Smooth muscle cell (in vitro differentiated cells): ENCODE data around the gene INO80B. TPM values are rescaled to one million over a fixed set of nuclear protein-coding genes. Genes with fewer than 3 reads are reported as not detected.

Experiments
- DNase-seq: peaks from one replicate; lab custom pipeline; 2025; ENCODE audit not compliant: unreplicated experiment; lab: John Stamatoyannopoulos, UW
- H2AFZ ChIP-seq: fragments of 200-600 bp; sonication (generic); 2 replicates; pipeline ENCODE4 v1.6.0; 2016; ENCODE audit warnings: antibody characterized with exemption, low read depth, mild to moderate bottlenecking
- H3F3A ChIP-seq: fragments of 200-600 bp; sonication (generic); 2 replicates; pipeline ENCODE4 v1.6.0; 2017; ENCODE audit warnings: antibody characterized with exemption, low read depth
- H3K27ac ChIP-seq: fragments of 200-600 bp; sonication (generic); 2 replicates; pipeline ENCODE4 v1.5.1; 2016; ENCODE audit warnings: low read depth, mild to moderate bottlenecking
- H3K27me3 ChIP-seq: fragments of 200-600 bp; sonication (generic); 2 replicates; pipeline ENCODE4 v1.6.1; 2016; ENCODE audit warnings: low read depth, mild to moderate bottlenecking
- H3K36me3 ChIP-seq: fragments of 200-600 bp; sonication (generic); 2 replicates; pipeline ENCODE4 v1.5.1; 2016; ENCODE audit warnings: low read depth
- H3K4me1 ChIP-seq: fragments of 200-600 bp; sonication (generic); 2 replicates; pipeline ENCODE4 v1.5.1; 2016; ENCODE audit warnings: low read depth
- H3K4me2 ChIP-seq: fragments of 200-600 bp; sonication (generic); 2 replicates; pipeline ENCODE4 v1.6.0; 2016; ENCODE audit warnings: mild to moderate bottlenecking
- H3K4me3 ChIP-seq: fragments of 200-600 bp; sonication (generic); 2 replicates; pipeline ENCODE4 v1.5.1; 2016; ENCODE audit warnings: mild to moderate bottlenecking
- H3K79me2 ChIP-seq: fragments of 200-600 bp; sonication (generic); 2 replicates; pipeline ENCODE4 v1.6.0; 2016; ENCODE audit warnings: low read depth, mild to moderate bottlenecking
- H3K9ac ChIP-seq: fragments of 200-600 bp; sonication (generic); 2 replicates; pipeline ENCODE4 v1.6.0; 2016; ENCODE audit warnings: low read depth
- H3K9me3 ChIP-seq: fragments of 200-600 bp; sonication (generic); replicated peaks from 2 replicates; pipeline ENCODE4 v1.5.1; 2016; ENCODE audit warnings: low read depth
- H4K20me1 ChIP-seq: fragments of 200-600 bp; sonication (generic); 2 replicates; pipeline ENCODE4 v1.6.0; 2016; ENCODE audit warnings: low read depth
- CTCF ChIP-seq: fragments of 200-600 bp; sonication (generic); IDR thresholded peaks from 2 replicates; pipeline ENCODE4 v1.5.1; 2017; ENCODE audit warnings: borderline replicate concordance, mild to moderate bottlenecking, antibody characterized with exemption; ENCODE audit not compliant: insufficient read depth, poor library complexity, severe bottlenecking
- WGBS: methylation state at CpG from one replicate; pipeline ENCODE4 v1.1.7; 2016; ENCODE audit warnings: low lambda C conversion rate; 5-methylcytosine and 5-hydroxymethylcytosine counted together
- polyA plus RNA-seq: library from polyadenylated mRNA; unstranded; fragments of >200 nt; fragmentation: Nextera tagmentation; extraction: Ambion mirVana; gene quantifications from 2 replicates; pipeline ENCODE4 v1.2.1, GENCODE V29; 2016
- total RNA-seq: library from RNA; depleted of rRNA; stranded (reverse); fragments of >200 nt; gene quantifications from 2 replicates; pipeline ENCODE4 v1.2.3, GENCODE V29; 2014

INO80B gene
- total and polyA plus RNA-seq, 2 experiments from 2014 or later: 4.7 to 10.4 TPM

- TF ChIP-seq CTCF: no peak
- Histone ChIP-seq H3K9ac (no peak overlapping the region), H2AFZ (no peak overlapping the region), H3K27me3 (no peaks in the 10 kb centered on the region), H3F3A (no peaks in the 10 kb centered on the region), H3K27ac (no peak overlapping the region), H3K4me3 (no peak overlapping the region), H3K4me1 (no peaks in the 10 kb centered on the region), H4K20me1 (no peaks in the 10 kb centered on the region), H3K79me2 (no peaks in the 10 kb centered on the region), H3K4me2 (no peak overlapping the region), H3K36me3 (no peaks in the 10 kb centered on the region), H3K9me3 (no peaks in the 10 kb centered on the region)
- DNase-seq: no peak
- WGBS: 87% methylated on average over 8 of the region's 8 CpGs
Measured at GRCh38 chr2:74413001-74413698, 41.7 kb upstream of the INO80B start.

- no peaks in the 10 kb centered on the region for H4K20me1 ChIP-seq
- WGBS: 95% methylated on average over 19 of the region's 19 CpGs
- H3K4me2 ChIP-seq: no peak overlapping the region
- no peak overlapping the region for H3K4me3 ChIP-seq
- H3K79me2 ChIP-seq: no peaks in the 10 kb centered on the region
- no peak overlapping the region for H3K9ac ChIP-seq
- no peaks in the 10 kb centered on the region for H3K36me3 ChIP-seq
- no peak overlapping the region for H3K27ac ChIP-seq
- no peak for DNase-seq
- no peaks in the 10 kb centered on the region for H3K27me3 ChIP-seq
- H3F3A ChIP-seq: no peaks in the 10 kb centered on the region
- H3K9me3 ChIP-seq: no peaks in the 10 kb centered on the region
- TF ChIP-seq CTCF: no peak
- no peaks in the 10 kb centered on the region for H3K4me1 ChIP-seq
- H2AFZ ChIP-seq: no peak overlapping the region
Measured at GRCh38 chr2:74414441-74414840, 40.4 kb upstream of the INO80B start.

- no peak for DNase-seq
- Histone ChIP-seq H3K9me3 (no peaks in the 10 kb centered on the region), H3K79me2 (no peaks in the 10 kb centered on the region), H3K27ac (no peak overlapping the region), H3K9ac (no peak overlapping the region), H4K20me1 (no peaks in the 10 kb centered on the region), H3K4me3 (no peak overlapping the region), H3F3A (no peaks in the 10 kb centered on the region), H3K27me3 (peaks cover 3% of the 10 kb centered on the region), H3K4me1 (no peaks in the 10 kb centered on the region), H3K4me2 (no peak overlapping the region), H3K36me3 (no peaks in the 10 kb centered on the region), H2AFZ (no peak overlapping the region)
- TF ChIP-seq CTCF: no peak
- WGBS: 95% methylated on average over 60 of the region's 66 CpGs
Measured at GRCh38 chr2:74414881-74415761, 39.8 kb upstream of the INO80B start.
